GM15510 (cell line): ENCODE measurements around the gene DUS2.
"Not testable (repeated sequence)": the region's sequence is repeated elsewhere in the genome, so short reads cannot be mapped to it uniquely, and the experiment has no call there.

Experiments
- POLR2A ChIP-seq: IDR thresholded peaks from 3 replicates; pipeline ENCODE4 v1.6.1; 2011; ENCODE audit warnings: borderline replicate concordance; ENCODE audit not compliant: insufficient read length; ENCODE audit errors: extremely low read depth

The DUS2 gene

DNA sequence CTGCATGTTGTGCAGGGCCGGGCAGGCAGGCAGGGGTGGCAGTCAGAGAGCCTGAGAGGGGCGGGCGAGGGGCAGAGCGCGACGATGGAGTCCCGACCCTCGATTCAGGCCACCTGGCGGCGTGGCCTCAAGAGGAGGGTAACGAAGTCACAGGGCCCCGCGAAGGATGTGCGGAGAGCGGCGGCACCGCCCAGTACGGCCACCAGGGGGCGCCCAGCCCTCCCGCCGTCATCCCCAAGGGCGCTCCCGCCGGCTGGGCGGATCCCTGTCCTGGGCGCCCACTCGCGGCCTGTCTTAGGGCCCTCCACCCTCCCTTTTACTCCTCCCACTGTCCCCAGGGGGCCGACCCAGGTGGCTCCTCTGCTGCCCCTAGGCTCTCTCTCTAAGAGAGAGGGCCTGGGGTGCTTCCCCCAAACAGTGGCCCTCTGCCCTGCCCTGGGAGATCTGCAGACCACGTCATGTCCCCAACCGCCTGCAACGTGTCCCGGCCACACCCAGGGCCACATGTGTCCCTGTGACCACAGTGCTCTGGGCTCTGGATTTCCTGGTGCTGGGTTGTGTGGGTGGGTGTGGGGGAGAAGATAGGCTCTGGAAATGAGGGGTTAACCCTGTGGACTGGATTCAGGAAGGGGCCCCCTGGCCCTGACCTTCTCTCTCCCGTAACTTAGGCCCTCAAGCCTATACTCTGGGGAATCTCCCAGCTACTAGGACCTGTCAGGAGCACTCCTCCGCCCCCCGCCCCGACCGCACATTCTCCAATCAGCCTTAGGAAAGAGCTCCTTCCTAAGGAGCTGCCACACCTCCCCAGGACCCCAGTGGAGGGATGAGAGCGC, 29.7 kb upstream of the DUS2 start:
- peak; percentile 59 for TF ChIP-seq POLR2A

DNA sequence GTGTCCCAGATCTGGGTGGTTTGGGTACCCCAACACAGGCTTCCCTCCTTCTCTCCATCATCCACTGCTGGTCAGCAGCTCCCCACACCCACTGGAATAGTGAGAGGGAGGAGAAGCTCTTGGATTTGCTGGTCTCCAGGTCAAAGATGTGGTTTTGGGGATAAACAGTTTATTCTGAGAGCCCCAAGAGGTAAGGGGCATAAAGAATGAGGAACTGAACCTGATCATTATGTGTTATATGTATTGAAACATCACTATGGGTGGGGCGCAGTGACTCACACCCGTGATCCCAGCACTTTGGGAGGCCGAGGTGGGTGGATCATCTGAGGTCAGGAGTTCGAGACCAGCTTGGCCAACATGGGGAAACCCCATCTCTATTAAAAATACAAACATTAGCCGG, 27.7 kb upstream of the DUS2 start:
- TF ChIP-seq POLR2A, result no peak

DNA sequence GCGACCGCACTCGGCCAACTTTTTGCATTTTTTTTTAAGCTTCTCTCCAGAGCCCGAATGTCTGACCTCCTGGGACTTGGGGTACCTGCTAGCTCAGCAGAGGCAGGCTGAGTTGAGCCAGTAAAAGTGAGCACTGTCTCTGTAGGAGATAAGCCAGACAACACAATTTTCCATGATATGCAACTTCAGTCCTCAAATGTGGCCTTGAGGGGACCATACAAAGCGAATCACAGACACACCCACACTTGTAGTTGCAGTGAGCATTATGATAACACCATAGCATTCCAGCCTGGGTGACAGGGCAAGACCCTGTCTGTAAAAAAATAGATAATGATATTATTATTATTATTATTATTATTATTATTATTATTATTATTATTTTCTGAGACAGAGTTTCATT, 26.4 kb upstream of the DUS2 start:
- no peak for TF ChIP-seq POLR2A

DNA sequence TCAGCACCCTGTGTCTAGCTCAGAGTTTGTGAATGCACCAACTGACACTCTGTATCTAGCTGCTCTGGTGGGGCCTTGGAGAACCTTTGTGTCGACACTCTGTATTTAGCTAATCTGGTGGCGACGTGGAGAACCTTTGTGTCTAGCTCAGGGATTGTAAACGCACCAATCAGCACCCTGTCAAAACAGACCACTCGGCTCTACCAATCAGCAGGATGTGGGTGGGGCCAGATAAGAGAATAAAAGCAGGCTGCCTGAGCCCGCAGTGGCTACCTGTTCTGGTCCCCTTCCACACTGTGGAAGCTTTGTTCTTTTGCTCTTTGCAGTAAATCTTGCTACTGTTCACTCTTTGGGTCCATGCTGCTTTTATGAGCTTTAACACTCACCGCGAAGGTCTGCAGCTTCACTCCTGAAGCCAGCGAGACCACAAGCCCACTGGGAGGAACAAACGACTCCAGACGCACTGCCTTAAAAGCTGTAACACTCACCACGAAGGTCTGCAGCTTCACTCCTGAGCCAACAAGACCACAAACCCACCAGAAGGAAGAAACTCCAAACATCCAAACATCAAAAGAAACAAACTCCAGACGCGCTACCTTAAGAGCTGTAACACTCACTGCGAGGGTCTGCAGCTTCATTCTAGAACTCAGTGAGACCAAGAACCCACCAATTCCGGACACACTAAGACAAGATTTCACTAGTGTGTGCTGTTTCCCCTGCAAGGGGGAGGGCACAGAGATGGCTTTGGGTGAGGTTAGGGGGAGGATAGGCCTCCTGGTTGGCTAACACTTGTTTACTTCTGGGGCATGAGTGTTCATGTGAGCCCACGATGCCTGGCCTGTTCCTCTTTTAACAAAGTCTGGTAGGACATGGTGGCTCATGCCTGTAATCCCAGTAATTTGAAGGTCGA, 24.1 kb upstream of the DUS2 start, which contains the start of gene DPEP2:
Gene DPEP2 (minus strand): TSS at position 706 of the 910 bp plus-strand sequence. CDS start 6,272 bp downstream, outside the sequence.
- TF ChIP-seq POLR2A, result not testable (repeated sequence)

DNA sequence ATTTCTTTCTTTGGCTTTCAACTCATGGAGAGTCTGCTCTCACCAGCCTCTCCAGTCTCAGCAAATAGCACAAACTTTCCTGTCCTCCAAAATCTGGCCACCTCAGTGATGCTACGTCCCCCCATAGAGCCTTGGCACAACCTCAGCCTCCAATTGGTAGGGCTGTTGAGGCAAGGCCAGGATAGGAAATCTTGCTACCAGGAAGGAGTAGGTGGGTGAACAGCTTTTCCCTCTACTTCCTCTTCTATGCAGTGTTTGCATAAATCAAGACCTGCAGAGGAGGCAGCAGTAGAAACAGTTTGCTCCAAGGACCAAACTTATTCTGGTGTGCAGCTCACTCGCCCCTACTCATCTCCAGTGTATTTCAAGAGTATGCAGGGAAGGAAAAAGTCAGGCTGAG, 23.1 kb upstream of the DUS2 start:
- no peak for TF ChIP-seq POLR2A

DNA sequence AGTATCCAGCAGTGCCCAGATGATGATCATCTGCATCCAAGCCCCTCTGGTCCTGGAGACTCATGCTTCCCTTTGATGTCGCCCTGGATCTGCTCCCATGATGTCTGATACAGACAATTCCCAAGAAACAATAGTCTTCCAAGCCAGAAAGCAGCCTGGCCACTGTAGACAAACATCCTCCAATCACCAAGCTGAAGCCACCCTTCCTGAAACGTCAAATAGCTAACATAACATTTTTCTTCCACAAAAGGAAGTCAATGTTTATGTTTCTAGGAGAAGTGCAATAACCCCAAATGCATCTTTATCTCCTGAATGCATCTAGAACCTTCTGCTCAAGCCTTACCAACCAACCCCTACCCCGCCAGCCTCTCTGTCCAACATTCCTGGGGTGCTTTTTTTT, 22.6 kb upstream of the DUS2 start:
- no peak for TF ChIP-seq POLR2A

DNA sequence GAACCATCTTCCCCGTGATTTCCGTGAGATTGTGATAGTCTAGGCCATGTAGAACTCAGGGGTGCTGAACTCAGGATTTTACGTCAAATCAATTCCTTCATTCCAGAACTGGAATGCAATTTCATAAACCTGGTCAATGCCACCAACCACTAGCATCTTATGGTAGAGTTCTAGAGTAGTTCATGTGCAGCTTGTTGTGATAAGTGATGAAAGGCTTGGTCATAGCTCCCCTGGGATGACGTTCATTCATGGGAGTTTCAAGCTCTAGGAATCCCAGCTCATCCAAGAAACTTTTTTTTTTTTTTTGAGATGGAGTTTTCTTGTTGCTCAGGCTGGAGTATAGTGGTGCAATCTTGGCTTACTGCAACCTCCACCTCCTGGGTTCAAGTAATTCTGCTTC, 20.1 kb upstream of the DUS2 start:
- TF ChIP-seq POLR2A, result no peak

DNA sequence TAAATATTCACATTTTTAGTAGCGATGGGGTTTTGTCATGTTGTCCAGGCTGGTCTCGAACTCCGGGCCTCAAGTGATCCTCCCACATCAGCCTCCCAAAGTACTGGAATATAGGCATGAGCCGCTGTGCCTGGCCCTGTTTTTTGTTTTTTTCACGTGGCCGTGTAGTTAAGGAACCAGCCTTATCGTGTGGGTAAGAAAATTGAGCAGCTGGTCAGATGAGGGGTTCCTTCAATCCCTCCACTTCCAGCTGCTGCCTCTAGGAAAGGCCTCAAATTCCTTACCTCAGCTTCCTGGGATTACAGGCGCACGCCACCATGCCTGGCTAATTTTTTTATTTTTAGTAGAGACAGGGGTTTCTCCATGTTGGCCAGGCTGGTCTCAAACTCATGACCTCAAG, 17.9 kb upstream of the DUS2 start:
- no peak for TF ChIP-seq POLR2A

DNA sequence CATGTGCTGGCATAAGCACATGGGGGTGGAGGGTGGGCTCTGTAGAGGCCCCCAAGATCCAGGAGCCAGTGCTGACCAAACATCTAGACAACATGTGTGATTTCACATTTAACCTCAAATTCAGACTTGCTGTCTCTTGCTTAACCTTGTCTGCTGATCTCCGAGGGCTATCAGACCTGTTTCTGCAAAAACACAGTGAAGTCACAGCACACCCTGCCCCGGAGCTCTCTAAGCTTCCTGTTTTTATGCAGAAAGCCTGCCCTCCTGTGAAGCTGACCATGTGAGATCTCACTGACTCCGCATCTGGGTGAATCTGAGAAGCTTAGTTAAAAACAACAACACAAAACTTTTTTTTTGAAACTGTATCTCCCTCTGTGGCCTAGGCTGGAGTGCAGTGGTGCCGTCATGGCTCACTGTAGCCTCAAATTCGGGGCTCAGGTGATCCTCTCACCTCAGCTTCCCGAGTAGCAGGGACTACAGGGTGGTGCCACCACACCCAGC, 17.2 kb upstream of the DUS2 start:
- no peak for TF ChIP-seq POLR2A

DNA sequence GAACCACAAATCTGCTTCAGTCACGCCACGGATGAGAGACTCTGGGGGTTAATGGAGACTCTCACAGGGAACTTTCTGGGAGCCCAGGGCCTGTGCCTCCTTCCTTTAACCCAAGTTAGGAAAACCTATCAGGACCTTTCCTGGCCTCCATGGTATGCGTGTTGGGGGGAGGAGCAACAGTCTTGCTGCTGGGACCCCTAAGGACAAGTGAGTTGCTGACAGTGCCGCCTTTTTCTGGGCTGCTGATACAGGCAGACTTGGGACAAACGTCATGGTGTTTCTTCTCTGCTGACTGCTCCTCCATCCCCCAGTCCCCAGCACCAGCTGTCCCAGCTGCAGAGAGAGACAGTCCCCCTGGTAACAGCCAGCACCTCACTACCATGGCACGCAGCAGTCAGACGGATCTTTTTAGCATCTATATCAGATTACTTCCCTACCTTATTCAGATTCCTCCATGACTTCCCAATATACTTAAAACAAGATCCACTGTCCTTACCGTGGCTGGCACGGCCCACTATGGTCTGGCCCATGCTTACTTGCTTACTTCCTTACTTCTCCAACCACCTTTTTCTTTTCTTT, 13.8 kb upstream of the DUS2 start:
- no peak for TF ChIP-seq POLR2A

DNA sequence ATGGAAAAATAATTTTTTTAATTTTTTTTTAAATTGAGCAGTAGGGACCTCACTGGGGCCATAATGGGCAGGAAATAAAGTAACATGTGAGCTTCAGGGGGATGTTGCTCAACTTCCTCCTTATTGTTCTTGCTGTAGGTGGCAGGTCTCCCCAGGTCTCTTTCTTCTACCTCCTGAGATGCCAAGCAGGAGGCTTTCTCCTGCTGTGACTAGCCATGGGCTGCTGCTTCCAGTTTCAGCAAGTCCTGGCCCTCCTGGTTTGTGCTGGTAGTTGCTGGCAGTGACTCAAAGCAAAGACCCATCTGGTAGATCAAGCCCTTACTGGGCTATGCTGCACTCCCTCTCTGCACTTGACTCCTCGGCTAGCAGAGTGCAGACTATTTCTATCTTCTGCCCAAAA, 9.6 kb upstream of the DUS2 start:
- no peak for TF ChIP-seq POLR2A

DNA sequence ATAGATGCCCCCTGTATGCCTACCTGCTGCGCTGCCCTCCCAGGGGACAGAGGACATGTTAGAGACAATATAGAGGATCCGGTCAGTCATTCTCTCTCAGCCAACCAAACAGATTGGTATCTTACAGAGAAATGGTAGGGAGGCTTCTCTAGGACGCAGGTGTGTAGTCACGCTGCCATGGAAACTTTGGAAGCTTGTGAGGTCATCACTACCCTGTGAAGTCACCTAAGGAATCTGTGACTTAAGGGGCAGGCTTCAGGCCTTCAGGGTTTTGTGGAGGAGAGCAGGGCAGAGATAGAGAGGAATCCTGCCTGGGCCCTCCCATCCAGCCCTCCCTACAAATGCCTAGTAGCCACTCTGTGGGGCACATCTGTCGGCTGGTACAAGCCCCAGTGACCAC, 7.4 kb upstream of the DUS2 start, which contains the start of gene DPEP2NB:
Gene DPEP2NB (minus strand): TSS at position 231 of the 400 bp plus-strand sequence. CDS start 141 bp downstream, at position 90.
- TF ChIP-seq POLR2A, result no peak

DNA sequence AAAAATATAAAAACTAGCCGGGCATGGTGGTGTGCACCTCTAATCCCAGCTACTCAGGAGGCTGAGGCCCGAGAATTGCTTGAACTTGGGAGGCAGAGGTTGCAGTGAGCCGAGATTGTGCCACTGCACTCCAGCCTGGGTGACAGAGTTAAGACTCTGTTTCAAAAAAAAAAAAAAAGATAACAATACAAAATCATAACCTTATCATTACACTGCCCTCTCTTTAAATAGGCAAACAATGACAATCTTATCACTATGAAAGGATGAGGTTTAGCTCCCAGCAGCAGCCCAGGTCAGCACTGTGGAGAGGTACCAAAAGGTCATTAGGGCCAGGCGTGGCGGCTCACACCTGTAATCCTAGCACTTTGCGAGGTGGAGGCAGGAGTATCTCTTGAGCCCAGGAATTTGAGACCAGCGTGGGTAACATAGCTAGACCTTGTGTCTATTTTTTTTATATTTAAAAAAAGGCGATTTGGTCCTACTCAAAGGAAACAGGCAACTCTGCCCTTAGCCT, 3.9 kb upstream of the DUS2 start:
- TF ChIP-seq POLR2A, result no peak

DNA sequence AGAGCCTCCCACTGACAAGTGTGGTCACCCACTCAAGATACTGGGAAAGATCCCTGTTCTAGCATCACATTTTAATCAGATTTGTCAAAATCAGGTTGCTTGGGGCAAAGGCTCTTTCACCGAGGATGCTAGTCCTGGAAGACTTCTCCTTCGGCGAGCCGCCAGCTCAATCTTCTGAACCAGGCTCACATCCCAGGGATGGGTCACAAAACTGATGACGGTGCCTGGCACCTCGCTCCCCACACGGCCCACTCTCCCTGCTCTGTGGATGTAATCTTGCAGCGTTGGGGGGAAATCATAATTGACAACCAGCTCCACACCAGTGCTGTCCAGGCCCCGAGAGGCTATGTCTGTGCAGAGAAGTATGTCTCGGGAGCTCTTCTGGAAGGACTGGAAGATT, 1.6 kb upstream of the DUS2 start:
- no peak for TF ChIP-seq POLR2A
